Nephron (organoid): ENCODE data around the gene UGT1A9.

Experiments used
- H3K27ac Mint-ChIP-seq, 3 experiments: 2 replicates each; pipeline ENCODE4 v1.8.0; 2020; ENCODE audit warnings: mixed read lengths in 3 of 3, mild to moderate bottlenecking in 2 of 3, moderate library complexity in 1 of 3
- H3K27me3 Mint-ChIP-seq: 2 replicates; pipeline ENCODE4 v1.8.0; 2021; ENCODE audit warnings: low read depth, mild to moderate bottlenecking, moderate library complexity, mixed read lengths
- H3K36me3 Mint-ChIP-seq: 2 replicates; pipeline ENCODE4 v1.8.0; 2020; ENCODE audit warnings: low read depth, mixed read lengths
- H3K4me1 Mint-ChIP-seq: 2 replicates; pipeline ENCODE4 v1.8.0; 2020; ENCODE audit warnings: mixed read lengths
- H3K4me3 Mint-ChIP-seq, 3 experiments: 2 replicates each; pipeline ENCODE4 v1.8.0; 2020; ENCODE audit warnings: mild to moderate bottlenecking in 3 of 3, mixed read lengths in 3 of 3, moderate library complexity in 2 of 3
- H3K9me3 Mint-ChIP-seq: 2 replicates; pipeline ENCODE4 v1.8.0; 2020; ENCODE audit warnings: mixed read lengths
- TF ChIP-seq, protein P1 (sequence below), 3 experiments: fragments of 200-600 bp; sonication (generic); IDR thresholded peaks; one replicate each; pipeline ENCODE4 v1.5.0; 2021; ENCODE audit warnings: antibody characterized with exemption in 3 of 3; ENCODE audit not compliant: unreplicated experiment in 3 of 3

UGT1A9 gene

GRCh38 chr2:233810385-233810784 lies 138.7 kb downstream of the UGT1A9 start:
- no peaks in the 10 kb centered on the region for H3K36me3 Mint-ChIP-seq
- peaks cover 21% of the 10 kb centered on the region for H3K27me3 Mint-ChIP-seq
- H3K9me3 Mint-ChIP-seq = no peaks in the 10 kb centered on the region
- TF ChIP-seq, protein P1, sequence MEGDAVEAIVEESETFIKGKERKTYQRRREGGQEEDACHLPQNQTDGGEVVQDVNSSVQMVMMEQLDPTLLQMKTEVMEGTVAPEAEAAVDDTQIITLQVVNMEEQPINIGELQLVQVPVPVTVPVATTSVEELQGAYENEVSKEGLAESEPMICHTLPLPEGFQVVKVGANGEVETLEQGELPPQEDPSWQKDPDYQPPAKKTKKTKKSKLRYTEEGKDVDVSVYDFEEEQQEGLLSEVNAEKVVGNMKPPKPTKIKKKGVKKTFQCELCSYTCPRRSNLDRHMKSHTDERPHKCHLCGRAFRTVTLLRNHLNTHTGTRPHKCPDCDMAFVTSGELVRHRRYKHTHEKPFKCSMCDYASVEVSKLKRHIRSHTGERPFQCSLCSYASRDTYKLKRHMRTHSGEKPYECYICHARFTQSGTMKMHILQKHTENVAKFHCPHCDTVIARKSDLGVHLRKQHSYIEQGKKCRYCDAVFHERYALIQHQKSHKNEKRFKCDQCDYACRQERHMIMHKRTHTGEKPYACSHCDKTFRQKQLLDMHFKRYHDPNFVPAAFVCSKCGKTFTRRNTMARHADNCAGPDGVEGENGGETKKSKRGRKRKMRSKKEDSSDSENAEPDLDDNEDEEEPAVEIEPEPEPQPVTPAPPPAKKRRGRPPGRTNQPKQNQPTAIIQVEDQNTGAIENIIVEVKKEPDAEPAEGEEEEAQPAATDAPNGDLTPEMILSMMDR (IDR thresholded peaks at IDR 0.05; ENCODE audit: unreplicated experiment in 3 of 3) = no peak
- no peaks in the 10 kb centered on the region for H3K4me1 Mint-ChIP-seq
- no peak overlapping the region for H3K4me3 Mint-ChIP-seq
- no peak overlapping the region for H3K27ac Mint-ChIP-seq

- H3K27ac Mint-ChIP-seq = no peak overlapping the region
- TF ChIP-seq, protein P1 (IDR thresholded peaks at IDR 0.05; ENCODE audit: unreplicated experiment in 3 of 3) = no peak
- no peaks in the 10 kb centered on the region for H3K4me1 Mint-ChIP-seq
- H3K27me3 Mint-ChIP-seq = peaks cover 21% of the 10 kb centered on the region
- H3K4me3 Mint-ChIP-seq = no peak overlapping the region
- no peaks in the 10 kb centered on the region for H3K9me3 Mint-ChIP-seq
- no peaks in the 10 kb centered on the region for H3K36me3 Mint-ChIP-seq
These were observed 139.4 kb downstream of the UGT1A9 start for GRCh38 chr2:233811087-233811486.

GRCh38 chr2:233811732-233812131 lies 140.0 kb downstream of the UGT1A9 start:
- H3K27ac Mint-ChIP-seq = no peak overlapping the region
- TF ChIP-seq, protein P1 (IDR thresholded peaks at IDR 0.05; ENCODE audit: unreplicated experiment in 3 of 3) = no peak
- H3K4me1 Mint-ChIP-seq = no peaks in the 10 kb centered on the region
- H3K4me3 Mint-ChIP-seq = no peak overlapping the region
- H3K27me3 Mint-ChIP-seq = peaks cover 25% of the 10 kb centered on the region
- no peaks in the 10 kb centered on the region for H3K36me3 Mint-ChIP-seq
- no peaks in the 10 kb centered on the region for H3K9me3 Mint-ChIP-seq

GRCh38 chr2:233813236-233814055 lies 141.7 kb downstream of the UGT1A9 start:
- no peak overlapping the region for H3K4me3 Mint-ChIP-seq
- H3K4me1 Mint-ChIP-seq = no peaks in the 10 kb centered on the region
- no peak overlapping the region for H3K27ac Mint-ChIP-seq
- H3K36me3 Mint-ChIP-seq = no peaks in the 10 kb centered on the region
- TF ChIP-seq, protein P1 (IDR thresholded peaks at IDR 0.05; ENCODE audit: unreplicated experiment in 3 of 3) = no peak
- H3K27me3 Mint-ChIP-seq = peaks cover 17% of the 10 kb centered on the region
- no peaks in the 10 kb centered on the region for H3K9me3 Mint-ChIP-seq

DNA sequence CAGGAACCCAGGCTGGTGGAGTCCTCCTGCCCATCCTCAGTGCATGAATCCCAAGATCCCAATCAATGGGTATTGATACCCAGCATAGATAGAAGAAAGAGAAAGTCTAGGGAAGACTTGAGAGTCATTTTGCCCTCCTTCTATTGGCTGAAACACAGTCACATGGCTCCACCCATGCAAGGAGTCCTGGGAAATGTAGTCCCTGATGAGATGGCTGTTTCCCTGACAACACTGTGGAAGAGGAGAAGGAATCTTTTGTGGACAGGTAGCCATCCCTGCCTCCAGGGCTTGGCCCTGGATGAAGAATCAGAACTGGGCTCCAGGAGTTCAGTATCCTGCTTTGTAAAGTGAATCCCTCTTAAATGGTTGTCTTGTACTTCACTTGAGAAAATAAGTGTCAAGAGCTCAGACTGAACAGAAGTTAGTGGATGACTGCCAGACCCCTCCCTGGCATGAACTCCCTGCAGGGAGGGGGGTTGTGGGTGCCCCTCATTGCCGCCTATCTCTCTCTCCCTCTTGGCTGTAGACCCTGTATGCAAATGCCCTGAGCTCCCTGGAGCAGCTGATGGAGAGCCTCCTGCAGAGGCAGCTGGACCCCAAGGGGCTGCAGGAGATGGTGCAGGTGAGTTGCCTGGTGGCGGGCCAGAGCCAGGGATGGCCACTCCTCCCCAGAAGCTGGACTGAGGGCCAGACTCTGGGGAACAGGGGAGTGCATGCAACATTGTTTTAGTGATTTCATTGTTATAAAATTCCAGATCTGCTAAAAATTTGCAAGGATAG lies 142.5 kb downstream of the UGT1A9 start:
- no peaks in the 10 kb centered on the region for H3K36me3 Mint-ChIP-seq

More for the DNA sequence above, 142.5 kb downstream of the UGT1A9 start:
- TF ChIP-seq, protein P1 (IDR thresholded peaks at IDR 0.05; ENCODE audit: unreplicated experiment in 3 of 3) = no peak
- H3K4me3 Mint-ChIP-seq = no peak overlapping the region
- H3K27me3 Mint-ChIP-seq = peaks cover 17% of the 10 kb centered on the region
- no peak overlapping the region for H3K27ac Mint-ChIP-seq
- no peaks in the 10 kb centered on the region for H3K9me3 Mint-ChIP-seq
- H3K4me1 Mint-ChIP-seq = no peaks in the 10 kb centered on the region
